Measurements from ENCODE around the gene PPFIA4. TPM values are rescaled to one million over a fixed set of nuclear protein-coding genes. Genes with fewer than 3 reads are reported as not detected.

The PPFIA4 gene
- total and polyA plus RNA-seq, 7 donors: 8.3 to 99.8 (median 29.1) TPM

GRCh38 chr1:202991112-202991511 lies 35.2 kb upstream of the PPFIA4 start:
- TF ChIP-seq CTCF (IDR thresholded peaks at IDR 0.05): no peak
- Histone ChIP-seq H3K27me3 (ENCODE audit: insufficient read depth in 3 of 3, low read length in 2 of 3) (no peaks in the 10 kb centered on the region), H3K4me3 (no peak overlapping the region), H3K27ac (no peak overlapping the region), H3K9me3 (no peaks in the 10 kb centered on the region), H3K4me1 (no peaks in the 10 kb centered on the region), H3K36me3 (ENCODE audit: insufficient read depth in 1 of 2, low read depth in 1 of 2) (no peaks in the 10 kb centered on the region)
- no peak for DNase-seq
- intact Hi-C loops (cut with DNase I): no loop called here
- no peak for ATAC-seq

- Histone ChIP-seq H3K27ac (no peak overlapping the region), H3K27me3 (ENCODE audit: insufficient read depth in 3 of 3, low read length in 2 of 3) (peaks cover 0 to 3% (median 0%) of the 10 kb centered on the region in 3 donors), H3K9me3 (no peaks in the 10 kb centered on the region), H3K36me3 (ENCODE audit: insufficient read depth in 1 of 2, low read depth in 1 of 2) (no peaks in the 10 kb centered on the region), H3K4me3 (no peak overlapping the region), H3K4me1 (no peaks in the 10 kb centered on the region)
- ATAC-seq: no peak
- no peak for DNase-seq
- TF ChIP-seq CTCF (IDR thresholded peaks at IDR 0.05): no peak
- 52 to 68% (median 67%) methylated on average over 3 of the region's 3 CpGs for WGBS, 3 donors
- intact Hi-C loops (cut with DNase I): loop anchor here in 1 of 2 donors (5.0 kb wide), 1 partner anchor 242 kb away; no protein-coding TSS in a partner anchor
Measured at GRCh38 chr1:202994756-202995155, 31.5 kb upstream of the PPFIA4 start.

- WGBS, 3 donors: 45 to 51% (median 49%) methylated on average over 14 of the region's 14 CpGs
- no peak for DNase-seq
- peak overlapping the region; percentile 8 for H3K4me3 ChIP-seq
Measured at GRCh38 chr1:202998836-202999750, 27.2 kb upstream of the PPFIA4 start.

GRCh38 chr1:203000217-203000944 lies 25.9 kb upstream of the PPFIA4 start:
- Histone ChIP-seq H3K36me3 (ENCODE audit: insufficient read depth in 1 of 2, low read depth in 1 of 2) (no peaks in the 10 kb centered on the region), H3K4me3 (no peak overlapping the region), H3K4me1 (no peaks in the 10 kb centered on the region), H3K27me3 (ENCODE audit: insufficient read depth in 3 of 3, low read length in 2 of 3) (peaks cover 0 to 3% (median 0%) of the 10 kb centered on the region in 3 donors), H3K27ac (no peak overlapping the region), H3K9me3 (no peaks in the 10 kb centered on the region)
- intact Hi-C loops (cut with DNase I): no loop called here
- 81 to 85% (median 83%) methylated on average over 3 of the region's 3 CpGs for WGBS, 3 donors
- no peak for ATAC-seq
- TF ChIP-seq CTCF (IDR thresholded peaks at IDR 0.05): no peak
- DNase-seq: no peak

More at GRCh38 chr1:202998836-202999750, 27.2 kb upstream of the PPFIA4 start:
- H3K4me1 ChIP-seq: no peaks in the 10 kb centered on the region
- peaks cover 0 to 3% (median 0%) of the 10 kb centered on the region in 3 donors for H3K27me3 ChIP-seq (ENCODE audit: insufficient read depth in 3 of 3, low read length in 2 of 3)
- no peak overlapping the region for H3K27ac ChIP-seq
- H3K9me3 ChIP-seq: no peaks in the 10 kb centered on the region
- intact Hi-C loops (cut with DNase I): loop anchor here (1.0 to 5.0 kb wide), 3 partner anchors 72 to 247 kb away; partner anchors contain the start of gene KLHL12 (in 1 of the 2)
- H3K36me3 ChIP-seq (ENCODE audit: insufficient read depth in 1 of 2, low read depth in 1 of 2): no peaks in the 10 kb centered on the region
- TF ChIP-seq CTCF (IDR thresholded peaks at IDR 0.05): peak; percentile 84
- peak in 3 of 4 donors; percentile 40 to 72 (median 47) for ATAC-seq
